Smooth muscle cell (in vitro differentiated cells): ENCODE results near the gene BCDIN3D. TPM values are rescaled to one million over a fixed set of nuclear protein-coding genes. Genes with fewer than 3 reads are reported as not detected.
"Not testable (repeated sequence)": the region's sequence is repeated elsewhere in the genome, so short reads cannot be mapped to it uniquely, and the experiment has no call there.

ENCODE experiments used
- DNase-seq: peaks from one replicate; lab custom pipeline; 2025; ENCODE audit not compliant: unreplicated experiment; lab: John Stamatoyannopoulos, UW
- H2AFZ ChIP-seq: fragments of 200-600 bp; sonication (generic); 2 replicates; pipeline ENCODE4 v1.6.0; 2016; ENCODE audit warnings: antibody characterized with exemption, low read depth, mild to moderate bottlenecking
- H3F3A ChIP-seq: fragments of 200-600 bp; sonication (generic); 2 replicates; pipeline ENCODE4 v1.6.0; 2017; ENCODE audit warnings: antibody characterized with exemption, low read depth
- H3K27ac ChIP-seq: fragments of 200-600 bp; sonication (generic); 2 replicates; pipeline ENCODE4 v1.5.1; 2016; ENCODE audit warnings: low read depth, mild to moderate bottlenecking
- H3K27me3 ChIP-seq: fragments of 200-600 bp; sonication (generic); 2 replicates; pipeline ENCODE4 v1.6.1; 2016; ENCODE audit warnings: low read depth, mild to moderate bottlenecking
- H3K36me3 ChIP-seq: fragments of 200-600 bp; sonication (generic); 2 replicates; pipeline ENCODE4 v1.5.1; 2016; ENCODE audit warnings: low read depth
- H3K4me1 ChIP-seq: fragments of 200-600 bp; sonication (generic); 2 replicates; pipeline ENCODE4 v1.5.1; 2016; ENCODE audit warnings: low read depth
- H3K4me2 ChIP-seq: fragments of 200-600 bp; sonication (generic); 2 replicates; pipeline ENCODE4 v1.6.0; 2016; ENCODE audit warnings: mild to moderate bottlenecking
- H3K4me3 ChIP-seq: fragments of 200-600 bp; sonication (generic); 2 replicates; pipeline ENCODE4 v1.5.1; 2016; ENCODE audit warnings: mild to moderate bottlenecking
- H3K79me2 ChIP-seq: fragments of 200-600 bp; sonication (generic); 2 replicates; pipeline ENCODE4 v1.6.0; 2016; ENCODE audit warnings: low read depth, mild to moderate bottlenecking
- H3K9ac ChIP-seq: fragments of 200-600 bp; sonication (generic); 2 replicates; pipeline ENCODE4 v1.6.0; 2016; ENCODE audit warnings: low read depth
- H3K9me3 ChIP-seq: fragments of 200-600 bp; sonication (generic); replicated peaks from 2 replicates; pipeline ENCODE4 v1.5.1; 2016; ENCODE audit warnings: low read depth
- H4K20me1 ChIP-seq: fragments of 200-600 bp; sonication (generic); 2 replicates; pipeline ENCODE4 v1.6.0; 2016; ENCODE audit warnings: low read depth
- whole genome bisulfite sequencing: methylation state at CpG from one replicate; pipeline ENCODE4 v1.1.7; 2016; ENCODE audit warnings: low lambda C conversion rate; 5-methylcytosine and 5-hydroxymethylcytosine counted together
- polyA plus RNA-seq: library from polyadenylated mRNA; unstranded; fragments of >200 nt; fragmentation: Nextera tagmentation; extraction: Ambion mirVana; gene quantifications from 2 replicates; pipeline ENCODE4 v1.2.1, GENCODE V29; 2016
- total RNA-seq: library from RNA; depleted of rRNA; stranded (reverse); fragments of >200 nt; gene quantifications from 2 replicates; pipeline ENCODE4 v1.2.3, GENCODE V29; 2014
- TF ChIP-seq, protein P1 (sequence below): fragments of 200-600 bp; sonication (generic); IDR thresholded peaks from 2 replicates; pipeline ENCODE4 v1.5.1; 2017; ENCODE audit warnings: borderline replicate concordance, mild to moderate bottlenecking, antibody characterized with exemption; ENCODE audit not compliant: insufficient read depth, poor library complexity, severe bottlenecking

BCDIN3D gene
- total and polyA plus RNA-seq, 2 experiments from 2014 or later: 2.9 to 3.4 TPM

DNA sequence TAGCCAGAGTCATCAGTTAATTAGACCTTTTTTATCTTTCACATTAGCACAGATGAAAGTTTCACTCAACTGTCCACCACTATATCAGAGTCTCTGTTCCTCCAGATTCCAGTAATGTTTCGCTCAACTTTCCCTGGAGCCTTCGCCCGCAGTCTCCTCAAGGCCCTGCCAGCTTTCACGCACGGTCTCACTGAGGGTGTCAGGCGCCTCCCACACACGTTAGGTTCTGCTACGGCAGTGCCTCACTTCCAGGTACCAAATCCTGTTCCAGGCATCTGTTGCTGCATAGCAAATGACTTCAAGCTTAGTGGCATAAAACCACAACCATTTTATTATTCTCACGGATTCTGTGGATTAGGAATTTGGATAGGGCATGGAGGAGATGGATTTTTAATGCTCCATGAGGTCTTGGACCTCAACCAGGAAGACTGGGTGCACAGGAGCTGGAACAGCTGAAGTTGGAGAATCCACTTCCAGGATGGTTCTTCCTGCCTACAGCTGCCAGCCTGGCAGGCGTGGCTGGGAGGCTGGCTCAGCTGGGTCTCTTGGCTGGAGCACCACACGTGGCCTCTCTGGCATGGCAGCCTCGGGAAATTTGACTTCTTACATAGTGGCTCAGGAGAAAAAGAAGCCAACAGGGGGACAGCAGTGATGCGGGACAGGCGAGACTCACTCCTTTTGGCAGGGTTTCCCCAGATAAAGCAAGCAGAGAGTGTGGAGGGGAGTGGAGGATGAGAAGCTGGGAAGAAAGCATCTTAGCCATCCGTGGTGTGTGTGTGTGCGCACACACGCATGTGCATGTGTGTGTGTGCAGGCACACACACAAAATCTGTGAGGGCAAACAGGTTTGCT, 21.3 kb upstream of the BCDIN3D start:
- Histone ChIP-seq H3K4me3 (no peak overlapping the region), H3K27me3 (no peaks in the 10 kb centered on the region), H3K79me2 (no peaks in the 10 kb centered on the region), H3K4me2 (peak overlapping the region; percentile 12), H3K4me1 (no peaks in the 10 kb centered on the region), H3K9ac (no peak overlapping the region), H2AFZ (no peak overlapping the region), H3K9me3 (no peaks in the 10 kb centered on the region), H3K36me3 (no peaks in the 10 kb centered on the region), H3F3A (peaks cover 9% of the 10 kb centered on the region), H4K20me1 (no peaks in the 10 kb centered on the region), H3K27ac (no peak overlapping the region)
- WGBS: 75% methylated on average over 17 of the region's 17 CpGs
- no peak for DNase-seq
- TF ChIP-seq, protein P1, sequence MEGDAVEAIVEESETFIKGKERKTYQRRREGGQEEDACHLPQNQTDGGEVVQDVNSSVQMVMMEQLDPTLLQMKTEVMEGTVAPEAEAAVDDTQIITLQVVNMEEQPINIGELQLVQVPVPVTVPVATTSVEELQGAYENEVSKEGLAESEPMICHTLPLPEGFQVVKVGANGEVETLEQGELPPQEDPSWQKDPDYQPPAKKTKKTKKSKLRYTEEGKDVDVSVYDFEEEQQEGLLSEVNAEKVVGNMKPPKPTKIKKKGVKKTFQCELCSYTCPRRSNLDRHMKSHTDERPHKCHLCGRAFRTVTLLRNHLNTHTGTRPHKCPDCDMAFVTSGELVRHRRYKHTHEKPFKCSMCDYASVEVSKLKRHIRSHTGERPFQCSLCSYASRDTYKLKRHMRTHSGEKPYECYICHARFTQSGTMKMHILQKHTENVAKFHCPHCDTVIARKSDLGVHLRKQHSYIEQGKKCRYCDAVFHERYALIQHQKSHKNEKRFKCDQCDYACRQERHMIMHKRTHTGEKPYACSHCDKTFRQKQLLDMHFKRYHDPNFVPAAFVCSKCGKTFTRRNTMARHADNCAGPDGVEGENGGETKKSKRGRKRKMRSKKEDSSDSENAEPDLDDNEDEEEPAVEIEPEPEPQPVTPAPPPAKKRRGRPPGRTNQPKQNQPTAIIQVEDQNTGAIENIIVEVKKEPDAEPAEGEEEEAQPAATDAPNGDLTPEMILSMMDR: no peak

DNA sequence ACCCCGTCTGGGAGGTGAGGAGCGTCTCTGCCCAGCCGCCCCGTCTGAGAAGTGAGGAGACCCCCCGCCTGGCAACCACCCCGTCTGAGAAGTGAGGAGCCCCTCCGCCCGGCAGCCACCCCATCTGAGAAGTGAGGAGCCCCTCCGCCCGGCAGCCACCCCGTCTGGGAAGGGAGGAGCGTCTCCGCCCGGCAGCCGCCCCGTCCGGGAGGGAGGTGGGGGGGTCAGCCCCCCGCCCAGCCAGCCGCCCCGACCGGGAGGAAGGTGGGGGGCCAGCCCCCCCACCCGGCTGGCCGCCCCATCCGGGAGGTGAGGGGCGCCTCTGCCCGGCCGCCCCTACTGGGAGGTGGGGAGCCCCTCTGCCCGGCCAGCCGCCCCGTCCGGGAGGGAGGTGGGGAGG, 18.0 kb upstream of the BCDIN3D start:
- H3F3A ChIP-seq, H3K79me2 ChIP-seq, H4K20me1 ChIP-seq, H3K9me3 ChIP-seq, H3K27me3 ChIP-seq, H2AFZ ChIP-seq, H3K9ac ChIP-seq, H3K4me2 ChIP-seq, H3K4me1 ChIP-seq, H3K27ac ChIP-seq, H3K4me3 ChIP-seq, H3K36me3 ChIP-seq, DNase-seq: not testable (repeated sequence)
- 84% methylated on average over 5 of the region's 31 CpGs for WGBS

DNA sequence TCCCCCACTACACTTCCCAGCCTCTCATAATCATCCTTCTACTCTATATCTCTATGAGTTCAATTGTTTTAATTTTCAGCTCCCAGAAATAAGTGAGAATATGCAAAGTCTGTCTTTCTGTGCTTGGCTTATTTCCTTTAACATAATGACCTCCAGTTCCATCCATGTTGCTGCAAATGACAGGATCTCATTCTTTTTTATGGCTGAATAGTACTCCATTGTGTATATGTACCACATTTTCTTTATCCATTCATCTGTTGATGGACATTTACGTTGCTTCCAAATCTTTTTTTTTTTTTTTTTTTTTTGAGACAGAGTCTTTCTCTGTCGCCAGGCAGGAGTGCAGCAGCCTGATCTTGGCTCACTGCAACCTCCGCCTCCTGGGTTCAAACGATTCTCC, 13.0 kb upstream of the BCDIN3D start:
- not testable (repeated sequence) for H3K36me3 ChIP-seq, H3K4me1 ChIP-seq, H3F3A ChIP-seq, H3K4me2 ChIP-seq, H4K20me1 ChIP-seq, H2AFZ ChIP-seq, H3K4me3 ChIP-seq, H3K9me3 ChIP-seq, DNase-seq, H3K27ac ChIP-seq, H3K79me2 ChIP-seq, H3K9ac ChIP-seq
- H3K27me3 ChIP-seq: peaks cover 29% of the 10 kb centered on the region
- 86% methylated on average over 4 of the region's 4 CpGs for WGBS

DNA sequence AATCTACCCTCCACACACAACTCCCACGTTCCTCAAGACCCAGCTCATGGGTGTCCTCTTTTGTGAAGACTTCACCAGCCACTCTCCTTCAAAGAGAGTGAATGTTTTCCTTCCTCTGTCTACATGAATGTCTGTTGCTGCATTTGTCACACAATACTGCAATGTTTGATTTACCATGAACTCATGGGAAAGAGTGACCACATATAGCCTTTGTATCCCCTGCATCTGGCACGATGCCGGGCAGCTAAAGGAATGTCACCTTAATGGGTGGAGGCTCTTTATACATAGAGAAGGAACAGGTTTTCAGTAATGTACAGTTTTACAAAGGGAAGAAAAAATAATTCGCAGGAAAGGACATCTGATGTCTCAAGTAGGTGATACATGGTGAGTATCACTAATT, 12.1 kb upstream of the BCDIN3D start:
- Histone ChIP-seq H3K27ac (no peak overlapping the region), H3K4me2 (no peak overlapping the region), H3K27me3 (peaks cover 29% of the 10 kb centered on the region), H4K20me1 (no peaks in the 10 kb centered on the region), H3K4me1 (no peaks in the 10 kb centered on the region), H3K9ac (no peak overlapping the region), H3F3A (no peaks in the 10 kb centered on the region), H3K36me3 (no peaks in the 10 kb centered on the region), H3K79me2 (no peaks in the 10 kb centered on the region), H3K4me3 (no peak overlapping the region), H2AFZ (no peak overlapping the region), H3K9me3 (no peaks in the 10 kb centered on the region)
- DNase-seq: no peak
- 93% methylated on average over 4 of the region's 4 CpGs for WGBS
- TF ChIP-seq, protein P1: no peak
